T-helper 2 cell (primary cell): ENCODE results near the gene KIF2A.

Experiments used
- DNase-seq, 5 experiments: peaks; one replicate each; pipeline versions ENCODE4 v3.0.0 to v3.0.0-alpha.2; 2012 to 2022

KIF2A gene

DNA sequence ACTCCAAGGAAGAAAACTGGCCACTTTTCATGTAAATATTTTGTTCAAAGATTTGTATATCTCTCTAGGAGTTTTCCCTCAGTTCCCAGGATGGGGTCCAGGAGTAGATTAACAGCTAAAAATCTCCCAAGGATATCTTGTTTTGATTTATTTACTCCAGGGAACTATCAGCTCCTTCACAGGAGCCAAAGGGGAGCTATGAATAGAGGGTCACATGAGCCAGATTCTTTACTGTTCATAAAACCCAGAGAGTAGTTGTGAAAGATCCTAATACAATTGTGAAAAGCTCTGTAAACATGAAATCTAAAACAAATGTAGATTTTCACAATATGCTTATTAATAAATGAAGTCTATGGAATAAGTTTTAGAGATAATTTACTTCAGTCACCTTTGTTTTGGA lies 80.8 kb downstream of the KIF2A start:
- DNase-seq = no peak

DNA sequence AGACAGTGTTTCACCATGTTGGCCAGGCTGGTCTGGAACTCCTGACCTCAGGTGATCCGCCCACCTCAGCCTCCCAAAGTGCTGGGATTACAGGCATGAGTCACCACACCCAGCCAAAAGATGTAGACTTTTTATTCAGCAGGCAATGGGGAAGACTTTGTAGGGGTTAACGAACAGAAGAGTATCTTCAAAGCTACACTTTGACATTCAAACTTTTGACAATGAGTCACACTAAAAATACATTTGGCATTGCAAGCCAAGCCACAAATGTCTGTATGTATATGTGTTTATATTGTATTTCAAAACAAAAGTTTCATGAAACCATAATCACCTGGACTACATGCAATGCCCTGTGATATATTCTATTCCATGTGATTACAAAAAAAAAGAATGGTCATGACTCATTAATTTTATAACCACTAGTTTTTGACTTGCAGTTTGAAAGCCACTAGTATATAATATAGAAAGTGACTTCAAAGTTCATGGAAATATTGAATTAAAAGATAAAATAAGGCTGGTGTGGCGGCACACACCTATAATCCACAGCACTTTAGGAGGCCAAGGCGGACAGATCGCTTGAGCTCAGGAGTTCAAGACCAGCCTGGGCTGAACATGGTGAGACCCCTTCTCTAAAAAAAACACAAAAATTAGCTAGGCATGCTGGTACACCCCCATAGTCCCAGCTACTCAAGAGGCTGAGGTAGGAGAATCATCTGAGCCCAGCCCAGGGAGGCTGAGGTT lies 89.4 kb downstream of the KIF2A start:
- no peak for DNase-seq

DNA sequence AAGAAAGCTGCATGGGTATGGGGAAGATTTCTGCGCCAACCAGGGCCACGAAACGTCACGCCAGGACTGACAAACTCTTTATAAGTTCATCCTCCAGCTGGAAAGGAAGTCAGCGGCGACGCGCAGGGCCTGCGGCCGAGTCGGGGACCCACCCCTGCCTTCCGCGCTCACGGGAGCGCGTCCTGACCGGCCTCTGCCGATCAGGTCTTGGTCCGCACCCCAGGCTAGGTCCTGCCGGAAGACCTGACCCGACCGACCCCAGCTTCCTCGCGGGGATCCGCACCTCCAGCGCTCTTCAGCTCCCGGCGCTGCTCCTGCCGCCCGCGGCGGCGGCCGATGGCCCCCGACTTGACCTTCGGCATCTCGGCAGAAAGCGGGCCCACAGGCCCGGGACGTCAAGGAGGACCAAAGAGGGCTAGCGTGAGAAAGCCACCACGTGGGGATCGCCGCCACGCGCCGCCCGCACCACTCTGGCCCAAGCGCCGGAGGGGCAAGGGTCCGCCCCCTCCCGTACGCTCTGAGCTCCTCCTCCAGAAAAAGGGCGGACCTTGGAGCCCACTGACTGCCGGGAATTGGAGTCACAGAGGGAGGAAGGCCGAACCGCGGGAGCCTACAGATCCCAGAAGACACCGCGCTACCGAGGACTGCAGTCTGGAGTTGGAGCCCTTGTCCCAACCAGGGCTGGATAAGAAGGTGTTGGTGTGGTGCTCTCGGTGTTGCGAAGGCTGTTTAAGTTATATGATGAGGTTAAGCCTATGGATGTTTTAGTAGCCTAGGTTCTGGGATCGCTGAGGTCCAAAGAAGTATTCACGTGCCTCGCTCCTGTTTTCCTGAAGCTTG lies 97.6 kb downstream of the KIF2A start, which contains the start of gene DIMT1:
Gene DIMT1 (minus strand): TSS at position 495 of the 840 bp plus-strand sequence. CDS start 133 bp downstream, at position 362.
- DNase-seq = peak; percentile 73 to 98 (median 87)

DNA sequence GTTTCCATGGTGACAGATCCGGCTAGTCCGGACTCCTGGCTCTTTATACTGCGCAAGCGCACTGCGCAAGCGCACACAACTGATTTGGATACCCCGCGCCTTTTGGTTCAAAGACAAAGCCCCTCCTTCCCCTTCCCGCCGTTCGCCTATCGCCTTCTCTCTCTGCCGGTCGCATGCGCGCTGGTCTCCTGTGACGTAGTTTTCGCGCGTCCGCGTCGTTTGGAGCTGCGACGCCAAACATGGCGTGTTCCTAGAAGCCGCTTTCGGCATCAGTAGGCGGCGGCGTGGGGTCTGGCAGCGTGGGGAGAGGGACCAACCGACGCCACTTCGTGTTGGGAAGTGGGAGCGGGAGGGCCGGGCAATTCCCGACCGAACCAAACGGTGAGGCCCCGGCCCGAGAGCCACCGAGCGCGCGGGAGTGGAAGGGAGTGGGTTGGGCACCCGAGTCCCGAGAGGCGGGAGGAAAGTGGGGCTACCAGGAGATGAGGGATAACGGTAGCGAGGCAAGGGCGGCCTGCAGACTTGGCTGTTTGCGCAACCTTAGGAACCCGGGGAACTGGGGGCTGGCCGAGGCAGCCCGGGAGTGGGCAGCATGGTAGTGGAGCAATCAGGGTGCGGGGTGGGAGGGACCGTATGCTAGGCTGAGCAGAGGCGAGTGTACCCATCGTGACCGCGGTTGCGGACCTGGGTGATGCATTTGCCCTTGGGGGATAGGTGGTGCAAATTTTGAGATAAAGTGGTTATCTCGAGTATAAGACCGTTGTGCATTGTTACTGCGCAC lies 106.7 kb downstream of the KIF2A start, which contains the start of gene IPO11:
Gene IPO11 (plus strand): TSS at position 215 of the 781 bp plus-strand sequence. CDS start 24,517 bp downstream, outside the sequence.
- DNase-seq = peak; percentile 94 to 99 (median 98)

DNA sequence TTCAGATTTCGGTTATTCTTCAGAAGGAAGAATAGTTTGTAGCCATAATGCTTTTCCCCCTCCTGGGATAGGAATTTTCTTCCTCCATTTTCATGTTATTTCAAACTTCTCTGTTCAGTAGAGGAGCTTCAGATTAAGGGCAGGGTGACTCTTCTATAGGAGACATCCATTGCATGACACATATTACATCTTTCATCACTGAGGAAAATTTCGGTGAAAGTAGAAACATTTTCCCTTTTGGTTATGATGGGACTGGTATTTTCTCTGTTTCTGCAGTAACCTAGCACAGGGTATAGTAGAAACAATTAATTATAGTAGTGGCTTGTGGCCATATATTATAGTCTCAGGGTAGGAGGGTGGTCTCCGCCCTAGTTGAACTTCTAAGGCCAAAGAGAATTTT lies 107.7 kb downstream of the KIF2A start:
- DNase-seq = no peak

DNA sequence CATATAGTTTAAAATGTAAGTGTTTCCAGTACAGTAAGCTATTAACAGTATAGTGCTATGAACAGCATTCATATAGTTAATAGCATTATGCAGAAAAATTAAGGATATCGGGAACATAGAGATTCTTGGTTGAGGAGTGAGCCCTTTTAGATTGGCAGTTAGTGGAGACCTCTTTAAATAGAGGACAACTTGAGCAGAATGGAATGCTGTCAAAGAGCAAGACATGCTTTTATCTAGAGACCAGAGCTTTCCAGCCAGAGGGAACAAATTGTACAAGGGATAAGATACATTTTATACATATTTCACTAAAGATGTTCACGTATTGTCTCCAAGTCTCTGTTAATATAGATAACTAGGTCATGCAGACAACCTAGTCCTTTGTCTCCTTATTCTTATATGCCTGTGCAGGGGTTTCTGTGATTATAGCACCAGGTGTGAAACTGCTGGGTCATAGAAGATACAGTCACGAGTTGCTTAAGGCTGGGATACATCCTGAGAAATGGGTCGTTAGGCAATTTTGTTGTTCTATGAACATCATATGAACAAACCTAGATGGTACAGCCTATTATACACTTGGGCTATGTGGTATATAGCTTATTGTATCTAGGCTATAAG lies 112.6 kb downstream of the KIF2A start:
- DNase-seq = no peak

DNA sequence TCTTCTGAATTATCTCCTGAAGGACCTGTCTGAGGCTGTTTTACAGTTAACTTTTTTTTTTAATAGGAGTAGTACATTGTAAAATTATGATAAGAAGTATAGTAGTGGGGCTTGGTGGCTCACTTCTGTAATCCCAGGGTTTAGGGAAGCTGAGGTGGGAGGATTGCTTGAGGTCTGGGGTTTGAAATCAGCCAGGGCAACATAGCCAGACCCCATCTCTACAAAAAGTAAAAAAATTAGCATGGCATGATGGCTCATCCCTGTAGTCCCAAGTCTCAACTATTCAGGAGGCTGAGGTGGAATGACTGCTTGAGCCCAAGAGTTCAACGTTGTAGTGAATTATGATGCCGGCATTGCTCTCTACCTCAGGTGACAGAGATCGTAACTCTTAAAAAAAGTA lies 113.6 kb downstream of the KIF2A start:
- no peak for DNase-seq

DNA sequence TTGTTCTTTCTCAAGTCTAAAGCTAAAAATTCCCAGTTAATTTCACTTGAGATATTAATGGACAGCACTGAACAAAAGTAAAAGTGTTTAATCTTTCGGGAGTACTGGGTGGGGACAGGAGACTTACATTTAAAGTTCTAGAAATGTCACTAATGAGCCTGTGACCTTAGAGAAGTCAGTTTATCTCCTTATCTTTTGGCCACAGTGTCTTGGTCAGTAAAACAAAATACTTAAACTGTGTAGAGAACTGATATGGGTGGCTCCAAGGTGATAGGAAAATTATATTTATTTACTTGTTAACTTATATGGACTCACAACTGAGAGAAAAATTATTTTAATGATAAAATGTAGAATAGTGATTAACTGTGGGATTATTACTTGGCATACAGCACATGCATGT lies 115.4 kb downstream of the KIF2A start:
- no peak for DNase-seq

DNA sequence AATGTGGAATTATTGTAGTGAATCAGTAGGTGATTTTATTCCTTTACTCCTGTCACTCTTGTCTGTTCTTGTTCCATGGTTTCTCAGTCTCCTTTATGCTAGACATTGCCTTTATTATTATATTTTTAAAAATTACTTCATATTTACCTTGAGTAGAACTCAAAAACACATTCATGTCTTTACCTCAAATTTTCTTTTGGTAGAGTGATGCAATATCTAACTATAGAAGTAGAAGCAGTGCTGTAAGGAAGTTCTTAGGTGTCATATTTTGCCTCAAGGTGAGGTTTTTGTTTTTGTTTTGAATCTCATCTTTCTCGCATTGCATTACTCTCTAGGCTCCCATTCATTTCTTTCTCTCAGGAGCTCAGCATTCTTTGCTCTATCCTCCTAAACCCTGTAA lies 118.8 kb downstream of the KIF2A start:
- no peak for DNase-seq

DNA sequence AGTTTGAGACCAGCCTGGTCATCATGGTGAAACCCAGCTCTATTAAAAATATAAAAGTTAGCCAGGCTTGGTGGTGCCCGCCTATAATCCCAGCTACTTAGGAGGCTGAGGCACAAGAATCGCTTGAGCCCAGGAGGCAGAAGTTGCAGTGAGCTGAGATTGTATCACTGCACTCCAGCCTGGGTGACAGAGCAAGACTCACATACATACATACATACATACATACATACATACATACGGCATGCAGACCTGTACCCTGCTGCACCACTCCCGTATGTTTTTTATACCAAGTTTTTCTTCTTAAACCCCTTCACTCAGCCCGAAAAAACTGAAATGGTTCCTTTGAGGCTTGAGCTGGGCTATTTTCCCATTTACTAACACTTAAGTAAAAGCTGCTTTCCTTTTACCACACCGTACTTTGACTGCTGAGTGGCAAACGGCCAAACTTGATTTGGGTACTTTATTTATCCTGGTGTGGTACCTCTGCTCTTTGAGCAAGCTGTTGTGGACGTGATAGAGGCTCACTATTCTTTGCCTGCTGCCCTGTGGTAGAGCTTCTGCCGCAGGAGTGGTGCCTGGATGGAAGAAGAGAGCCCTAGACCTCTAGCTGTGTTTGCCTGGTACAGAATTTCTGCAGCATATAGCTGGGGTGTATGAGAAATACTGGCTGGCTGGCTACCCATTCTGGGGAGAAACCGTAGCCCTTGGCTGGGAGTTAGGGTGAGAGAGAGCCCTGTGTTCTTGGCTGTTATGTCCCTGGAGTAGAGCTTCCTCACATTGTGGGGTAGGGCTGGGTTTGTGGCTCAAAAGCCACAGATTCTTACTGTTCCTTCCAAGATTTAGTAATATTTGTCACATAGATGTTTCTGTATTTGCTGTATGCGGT lies 126.0 kb downstream of the KIF2A start:
- no peak for DNase-seq

DNA sequence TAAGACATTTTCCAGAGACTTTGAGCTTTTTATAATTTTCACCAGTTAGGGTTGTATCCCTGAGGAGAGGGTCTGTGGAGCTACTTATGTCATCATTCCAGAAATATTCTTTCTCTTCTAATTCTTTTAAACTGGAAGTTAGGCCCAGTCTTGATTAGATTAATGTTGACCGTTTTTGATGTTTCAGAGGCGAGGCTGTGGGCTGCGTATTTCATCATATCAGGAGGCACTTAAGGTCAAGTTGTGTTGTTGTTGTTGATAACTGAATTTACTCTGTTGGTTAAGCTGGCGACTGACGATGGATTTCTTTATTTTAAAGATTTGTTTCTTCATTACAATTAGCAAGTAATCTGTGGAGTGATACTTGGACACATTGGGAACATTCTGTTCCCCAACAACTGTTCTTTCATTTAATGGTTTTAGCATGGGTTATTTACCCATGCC lies 126.6 kb downstream of the KIF2A start:
- no peak for DNase-seq
